MM.1S (cell line): ENCODE measurements around the gene OLFM1.

Source experiments
- DNase-seq: peaks from one replicate; pipeline ENCODE4 v3.0.0-alpha.2; 2015
- H2AFZ ChIP-seq: fragments of 300-600 bp; sonication (generic); 2 replicates; pipeline ENCODE4 v1.6.0; 2016; ENCODE audit warnings: antibody characterized with exemption, low read length
- H3F3A ChIP-seq: fragments of 300-600 bp; sonication (generic); 2 replicates; pipeline ENCODE4 v1.6.1; 2016; ENCODE audit warnings: mild to moderate bottlenecking, antibody characterized with exemption, low read length, moderate library complexity, mixed read lengths; ENCODE audit not compliant: insufficient read depth
- H3K27ac ChIP-seq: fragments of 300-600 bp; sonication (generic); 2 replicates; pipeline ENCODE4 v1.5.1; 2016; ENCODE audit warnings: mild to moderate bottlenecking, low read length
- H3K27me3 ChIP-seq: fragments of 300-600 bp; sonication (generic); replicated peaks from 2 replicates; pipeline ENCODE4 v1.6.0; 2016; ENCODE audit warnings: low read length; ENCODE audit not compliant: insufficient read depth
- H3K36me3 ChIP-seq: fragments of 300-600 bp; sonication (generic); replicated peaks from 2 replicates; pipeline ENCODE4 v1.6.1; 2016; ENCODE audit warnings: mild to moderate bottlenecking, low read length, mixed read lengths; ENCODE audit not compliant: insufficient read depth
- H3K4me1 ChIP-seq: fragments of 300-600 bp; sonication (generic); 2 replicates; pipeline ENCODE4 v1.6.1; 2016; ENCODE audit warnings: low read length, mixed read lengths
- H3K4me2 ChIP-seq: fragments of 300-600 bp; sonication (generic); 2 replicates; pipeline ENCODE4 v1.6.0; 2016; ENCODE audit warnings: low read depth, low read length
- H3K4me3 ChIP-seq: fragments of 300-600 bp; sonication (generic); 2 replicates; pipeline ENCODE4 v1.5.1; 2016; ENCODE audit warnings: low read length, mixed read lengths
- H3K79me2 ChIP-seq: fragments of 300-600 bp; sonication (generic); 2 replicates; pipeline ENCODE4 v1.6.1; 2016; ENCODE audit warnings: mixed run types, low read length, mixed read lengths
- H3K9ac ChIP-seq: fragments of 300-600 bp; sonication (generic); 2 replicates; pipeline ENCODE4 v1.6.1; 2016; ENCODE audit warnings: low read length, mixed read lengths
- H3K9me2 ChIP-seq: fragments of 300-600 bp; sonication (generic); replicated peaks from 2 replicates; pipeline ENCODE4 v1.6.1; 2016; ENCODE audit warnings: mild to moderate bottlenecking, low read length, mixed read lengths; ENCODE audit not compliant: insufficient read depth
- H3K9me3 ChIP-seq: fragments of 300-600 bp; sonication (generic); replicated peaks from 2 replicates; pipeline ENCODE4 v1.6.1; 2016; ENCODE audit warnings: mild to moderate bottlenecking, low read length, mixed read lengths; ENCODE audit not compliant: insufficient read depth
- H4K20me1 ChIP-seq: fragments of 300-600 bp; sonication (generic); 2 replicates; pipeline ENCODE4 v1.6.1; 2016; ENCODE audit warnings: mild to moderate bottlenecking, low read length, moderate library complexity, mixed read lengths; ENCODE audit not compliant: insufficient read depth
- EZH2 ChIP-seq: fragments of 300-600 bp; sonication (generic); optimal IDR thresholded peaks from 2 replicates; pipeline ENCODE3; 2017; ENCODE audit warnings: low read depth, mild to moderate bottlenecking, antibody characterized with exemption, low read length, mixed read lengths
- EZH2phosphoT487 ChIP-seq: fragments of 300-600 bp; sonication (generic); IDR thresholded peaks from 2 replicates; pipeline ENCODE4 v1.6.1; 2018; ENCODE audit warnings: antibody characterized with exemption, low read length
- TF ChIP-seq, protein P1 (sequence below): fragments of 300-600 bp; sonication (generic); IDR thresholded peaks from 2 replicates; pipeline ENCODE4 v1.5.1; 2016; ENCODE audit warnings: antibody characterized with exemption, low read length, mixed read lengths

Gene OLFM1

DNA sequence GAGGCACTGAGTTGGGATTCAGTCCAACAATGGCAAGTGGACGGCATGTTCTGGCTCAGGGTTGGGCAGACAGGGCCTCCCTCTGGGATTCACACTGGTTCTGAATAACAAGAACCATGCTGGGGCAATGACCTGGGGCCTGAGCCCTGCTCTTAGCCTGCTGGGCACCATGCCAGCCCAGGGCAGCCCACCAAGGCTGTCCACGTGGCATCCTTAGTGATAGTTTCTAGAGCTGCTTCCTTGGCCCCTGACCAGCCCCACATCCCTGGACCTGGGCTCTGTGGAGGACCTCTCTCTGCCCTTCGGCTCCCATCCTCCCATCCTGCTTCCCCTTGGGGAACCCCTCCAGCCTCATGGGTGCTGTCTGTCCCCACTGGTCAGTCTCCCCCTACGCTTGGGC lies 22.3 kb upstream of the OLFM1 start:
- TF ChIP-seq EZH2phosphoT487 (no peak), EZH2 (no peak)
- TF ChIP-seq, protein P1, sequence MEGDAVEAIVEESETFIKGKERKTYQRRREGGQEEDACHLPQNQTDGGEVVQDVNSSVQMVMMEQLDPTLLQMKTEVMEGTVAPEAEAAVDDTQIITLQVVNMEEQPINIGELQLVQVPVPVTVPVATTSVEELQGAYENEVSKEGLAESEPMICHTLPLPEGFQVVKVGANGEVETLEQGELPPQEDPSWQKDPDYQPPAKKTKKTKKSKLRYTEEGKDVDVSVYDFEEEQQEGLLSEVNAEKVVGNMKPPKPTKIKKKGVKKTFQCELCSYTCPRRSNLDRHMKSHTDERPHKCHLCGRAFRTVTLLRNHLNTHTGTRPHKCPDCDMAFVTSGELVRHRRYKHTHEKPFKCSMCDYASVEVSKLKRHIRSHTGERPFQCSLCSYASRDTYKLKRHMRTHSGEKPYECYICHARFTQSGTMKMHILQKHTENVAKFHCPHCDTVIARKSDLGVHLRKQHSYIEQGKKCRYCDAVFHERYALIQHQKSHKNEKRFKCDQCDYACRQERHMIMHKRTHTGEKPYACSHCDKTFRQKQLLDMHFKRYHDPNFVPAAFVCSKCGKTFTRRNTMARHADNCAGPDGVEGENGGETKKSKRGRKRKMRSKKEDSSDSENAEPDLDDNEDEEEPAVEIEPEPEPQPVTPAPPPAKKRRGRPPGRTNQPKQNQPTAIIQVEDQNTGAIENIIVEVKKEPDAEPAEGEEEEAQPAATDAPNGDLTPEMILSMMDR: no peak
- Histone ChIP-seq H3K4me2 (no peak overlapping the region), H3K9me2 (no peaks in the 10 kb centered on the region), H3K4me3 (no peak overlapping the region), H4K20me1 (no peaks in the 10 kb centered on the region), H3K36me3 (no peaks in the 10 kb centered on the region), H3F3A (no peaks in the 10 kb centered on the region), H3K27ac (no peak overlapping the region), H3K4me1 (no peaks in the 10 kb centered on the region), H3K9ac (no peak overlapping the region), H3K79me2 (no peaks in the 10 kb centered on the region), H2AFZ (no peak overlapping the region), H3K27me3 (peaks cover 49% of the 10 kb centered on the region), H3K9me3 (no peaks in the 10 kb centered on the region)
- no peak for DNase-seq

- TF ChIP-seq EZH2phosphoT487 (no peak), EZH2 (no peak)
- TF ChIP-seq, protein P1: no peak
- Histone ChIP-seq H4K20me1 (no peaks in the 10 kb centered on the region), H3K4me1 (no peaks in the 10 kb centered on the region), H3K27me3 (peaks cover 51% of the 10 kb centered on the region), H3K79me2 (no peaks in the 10 kb centered on the region), H3K9ac (no peak overlapping the region), H3K4me3 (no peak overlapping the region), H3K27ac (no peak overlapping the region), H3K9me2 (no peaks in the 10 kb centered on the region), H2AFZ (no peak overlapping the region), H3K4me2 (no peak overlapping the region), H3F3A (no peaks in the 10 kb centered on the region), H3K36me3 (no peaks in the 10 kb centered on the region), H3K9me3 (no peaks in the 10 kb centered on the region)
- DNase-seq: no peak
Observed at GRCh38 chr9:135065804-135066203, 21.7 kb upstream of the OLFM1 start.

GRCh38 chr9:135066291-135066690 lies 21.2 kb upstream of the OLFM1 start:
- H4K20me1 ChIP-seq: no peaks in the 10 kb centered on the region

More at GRCh38 chr9:135066291-135066690, 21.2 kb upstream of the OLFM1 start:
- no peak overlapping the region for H3K9ac ChIP-seq
- H3K79me2 ChIP-seq: no peaks in the 10 kb centered on the region
- H3K27ac ChIP-seq: no peak overlapping the region
- TF ChIP-seq EZH2phosphoT487: no peak
- TF ChIP-seq, protein P1: no peak
- no peak for TF ChIP-seq EZH2
- H2AFZ ChIP-seq: no peak overlapping the region
- no peaks in the 10 kb centered on the region for H3K4me1 ChIP-seq
- no peak for DNase-seq
- no peak overlapping the region for H3K4me2 ChIP-seq
- no peaks in the 10 kb centered on the region for H3K36me3 ChIP-seq
- no peaks in the 10 kb centered on the region for H3K9me3 ChIP-seq
- H3F3A ChIP-seq: no peaks in the 10 kb centered on the region
- H3K27me3 ChIP-seq: peaks cover 51% of the 10 kb centered on the region
- no peaks in the 10 kb centered on the region for H3K9me2 ChIP-seq
- no peak overlapping the region for H3K4me3 ChIP-seq
